Stimulated activated CD8-positive, alpha-beta memory T cell treated with anti-CD3 and anti-CD28 coated beads, Interleukin-7, amount 100 ng/mL, for 24 hours (primary cell): Measurements from ENCODE around the gene PHKB.

Experiments used
- DNase-seq: peaks from one replicate; pipeline ENCODE4 v3.0.0-alpha.2; 2020; ENCODE audit warnings: low read depth

PHKB gene

GRCh38 chr16:47568351-47568750, 107.2 kb downstream of the PHKB start:
- no peak for DNase-seq

- DNase-seq, result no peak
Measured at GRCh38 chr16:47571049-47571448, 109.9 kb downstream of the PHKB start.

DNA sequence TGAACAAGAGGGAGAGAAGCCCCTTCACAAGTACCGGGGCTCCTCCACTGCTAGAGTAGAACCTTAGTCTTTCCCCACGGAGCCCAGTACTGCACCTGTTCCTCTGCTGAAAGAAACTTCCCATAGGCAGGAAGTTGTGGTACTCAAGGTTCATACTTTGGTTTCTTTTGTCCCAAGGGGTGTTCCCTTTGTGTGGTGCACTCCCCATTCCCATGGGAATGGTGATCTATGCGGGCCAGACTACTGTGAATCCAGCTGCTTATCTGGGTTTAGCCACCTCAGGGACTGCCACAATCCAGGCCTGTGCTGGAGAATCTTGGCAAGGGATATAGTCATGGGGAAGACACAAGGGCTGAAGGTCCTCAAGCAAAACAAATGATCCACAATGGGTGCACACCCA, 110.6 kb downstream of the PHKB start:
- no peak for DNase-seq

DNA sequence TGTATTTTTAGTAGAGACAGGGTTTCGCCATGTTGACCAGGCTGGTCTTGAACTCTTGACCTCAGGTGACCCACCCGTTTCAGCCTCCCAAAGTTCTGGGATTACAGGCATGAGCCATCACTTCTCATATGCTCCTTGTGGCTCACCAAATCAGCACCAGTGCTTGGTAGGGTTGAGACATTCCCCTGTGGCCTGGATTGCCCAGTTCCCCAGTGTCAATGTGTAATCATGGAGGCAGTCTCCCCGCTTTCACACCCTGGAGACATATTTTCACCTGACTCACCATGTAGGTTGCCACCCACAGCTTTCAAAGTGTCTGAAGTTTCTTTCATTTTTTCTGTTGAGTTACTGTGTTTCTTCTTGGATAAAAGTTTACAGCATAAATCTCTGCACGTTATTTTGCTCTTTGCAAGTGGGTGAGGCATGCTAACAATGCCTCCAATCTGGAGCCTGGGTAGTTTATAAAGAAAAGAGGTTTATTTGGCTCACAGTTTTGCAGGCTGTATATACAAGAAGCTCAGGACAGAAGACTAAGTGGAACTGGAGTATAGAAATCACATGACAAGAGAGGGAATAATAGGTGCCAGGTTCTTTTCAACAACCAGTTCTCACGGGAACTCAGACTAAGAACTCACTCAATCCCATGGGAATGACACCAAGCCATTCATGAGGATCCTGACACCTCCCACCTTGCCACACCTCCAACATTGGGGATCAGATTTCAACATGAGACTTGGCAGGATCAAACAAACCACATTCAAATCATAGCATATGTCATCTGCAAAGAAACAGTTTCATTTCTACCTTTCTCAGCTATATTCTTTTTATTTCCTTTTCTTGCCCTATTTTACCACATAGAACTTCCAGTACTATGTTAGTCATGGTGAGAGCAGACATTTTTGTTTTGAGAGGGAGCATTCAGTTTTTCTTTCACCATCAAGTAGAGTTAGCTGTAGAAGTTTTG, 113.2 kb downstream of the PHKB start:
- DNase-seq, result no peak

GRCh38 chr16:47577029-47577428, 115.9 kb downstream of the PHKB start:
- DNase-seq, result no peak

DNA sequence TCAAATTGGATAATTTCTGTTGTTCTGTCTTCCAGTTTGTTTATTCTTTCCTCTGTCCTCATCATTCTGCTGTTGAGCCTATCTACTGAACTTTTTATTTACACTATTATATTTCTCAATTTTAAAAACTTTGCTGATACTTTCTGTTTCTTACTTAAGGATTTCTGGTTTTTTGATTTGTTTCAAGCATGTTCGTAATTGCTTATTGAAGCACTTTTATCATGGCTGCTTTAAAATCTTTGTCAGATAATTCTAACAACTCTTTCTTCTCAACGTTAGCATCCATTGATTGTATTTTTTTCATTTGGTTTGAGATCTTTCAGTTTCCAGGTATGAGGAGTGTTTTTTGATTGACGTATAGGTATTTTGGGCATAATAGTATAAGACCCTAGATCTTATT, 116.9 kb downstream of the PHKB start:
- DNase-seq, result no peak

DNA sequence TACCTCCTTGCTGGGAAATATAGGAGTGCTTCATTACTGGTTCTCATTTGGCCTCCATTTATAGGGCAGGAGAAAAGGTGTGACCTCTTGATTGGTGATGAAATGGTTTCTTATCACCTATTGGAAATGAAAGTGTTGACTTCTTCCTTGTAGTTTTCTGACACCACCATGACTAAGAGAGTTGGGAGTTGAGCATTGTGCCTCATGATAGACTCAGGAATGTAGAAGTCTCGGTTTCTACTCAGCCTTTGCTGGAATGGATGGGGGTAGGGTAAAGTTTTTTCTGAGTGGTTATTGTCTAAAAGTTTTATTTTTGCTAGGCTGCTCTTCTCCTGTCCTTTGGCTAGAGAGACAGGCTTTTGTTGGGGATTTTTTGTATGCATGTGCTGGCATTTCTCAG, 117.4 kb downstream of the PHKB start:
- DNase-seq, result no peak

- no peak for DNase-seq
Measured at GRCh38 chr16:47581114-47581513, 120.0 kb downstream of the PHKB start.

DNA sequence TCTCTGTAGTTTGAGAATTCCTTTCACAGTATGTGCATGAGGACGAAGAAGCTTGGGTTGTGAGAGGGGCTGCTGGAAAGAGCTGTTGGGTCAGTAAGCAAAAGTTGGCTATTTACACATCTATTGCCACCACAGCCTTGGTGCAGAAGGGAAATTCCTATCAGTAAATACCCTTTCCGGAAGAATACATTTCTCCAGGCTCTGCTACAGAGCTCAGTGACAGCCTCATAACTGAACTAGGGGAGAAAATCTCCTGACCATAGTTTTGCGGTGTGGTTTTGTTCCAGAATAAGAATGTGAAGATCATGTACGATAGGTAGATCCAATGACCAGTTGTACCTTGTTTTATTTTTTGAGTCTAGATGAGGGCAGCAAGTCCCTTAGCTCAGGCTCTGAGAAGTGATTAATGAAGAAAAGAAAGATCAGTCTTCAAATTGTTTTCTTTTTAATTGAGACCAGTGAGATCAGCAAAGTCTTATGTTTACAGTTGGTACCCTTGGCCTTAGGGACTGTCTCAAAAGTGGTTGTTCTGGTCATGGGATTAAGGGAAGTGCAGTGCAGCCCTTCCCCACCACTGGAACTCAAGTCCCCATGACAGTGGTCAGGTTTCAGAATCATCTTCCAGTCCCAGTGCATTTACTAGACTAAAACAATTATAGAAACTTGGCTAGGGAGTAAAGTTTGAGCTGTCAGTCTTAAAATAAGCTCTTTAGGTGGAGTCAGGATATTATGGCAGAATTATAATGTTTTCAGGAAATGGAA, 123.5 kb downstream of the PHKB start:
- DNase-seq, result no peak

DNA sequence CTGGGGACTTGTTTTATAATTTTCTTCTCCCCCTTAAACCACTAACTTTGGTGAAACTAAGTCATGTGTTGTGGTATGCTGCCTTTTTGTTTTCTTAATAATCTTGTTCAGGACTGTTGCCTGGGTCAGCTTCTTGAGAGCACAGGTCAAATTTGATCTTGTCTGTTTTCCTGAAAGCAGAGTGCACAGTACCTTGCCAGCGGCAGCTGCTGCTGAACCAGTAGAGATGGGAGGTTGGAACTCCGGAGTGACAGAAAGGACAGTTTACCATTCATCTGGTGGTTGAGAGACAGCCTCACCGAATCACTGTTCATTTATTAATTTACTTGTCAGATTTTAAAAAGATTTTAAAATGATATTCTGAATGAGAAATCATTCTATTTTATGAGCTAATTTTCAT, 125.0 kb downstream of the PHKB start:
- no peak for DNase-seq

- no peak for DNase-seq
Measured at GRCh38 chr16:47590472-47590871, 129.3 kb downstream of the PHKB start.

DNA sequence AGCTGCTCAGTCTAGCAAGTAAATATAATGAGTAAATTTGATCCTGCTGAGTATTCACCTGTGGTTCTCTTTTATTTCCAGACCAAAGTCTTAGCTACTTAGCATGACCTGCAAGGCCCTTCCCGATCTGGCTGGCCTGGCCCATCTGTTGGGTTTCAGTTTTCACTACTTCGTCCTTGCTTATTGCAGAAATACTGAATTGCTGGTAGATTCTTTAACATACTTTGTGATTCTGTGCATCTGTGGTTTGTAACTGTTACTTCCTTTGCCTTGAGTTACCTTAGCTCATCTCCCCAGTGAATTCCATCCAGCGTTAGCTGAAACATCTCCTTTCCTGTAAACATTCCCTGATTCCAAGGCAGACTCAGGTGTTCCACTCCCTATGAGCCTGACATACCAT, 131.1 kb downstream of the PHKB start:
- no peak for DNase-seq

- no peak for DNase-seq
Measured at GRCh38 chr16:47599512-47599911, 138.4 kb downstream of the PHKB start.

DNA sequence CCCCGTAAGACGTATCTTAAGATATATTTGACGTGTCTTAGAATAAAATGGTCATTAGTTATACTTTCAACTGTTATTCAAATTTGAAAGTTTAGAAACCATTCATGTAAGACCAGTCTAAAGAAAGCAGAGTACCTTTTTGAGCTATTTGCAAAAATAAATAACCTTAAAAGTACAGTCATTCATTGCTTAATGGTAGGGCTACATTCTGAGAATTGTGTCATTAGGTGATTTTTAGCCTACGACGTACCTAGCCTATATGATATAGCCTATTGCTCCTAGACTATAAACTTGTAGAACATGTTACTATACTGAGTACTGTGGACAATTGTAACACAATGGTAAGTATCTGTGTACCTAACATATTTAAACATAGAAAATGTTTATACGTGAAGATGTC, 139.2 kb downstream of the PHKB start:
- DNase-seq, result no peak

DNA sequence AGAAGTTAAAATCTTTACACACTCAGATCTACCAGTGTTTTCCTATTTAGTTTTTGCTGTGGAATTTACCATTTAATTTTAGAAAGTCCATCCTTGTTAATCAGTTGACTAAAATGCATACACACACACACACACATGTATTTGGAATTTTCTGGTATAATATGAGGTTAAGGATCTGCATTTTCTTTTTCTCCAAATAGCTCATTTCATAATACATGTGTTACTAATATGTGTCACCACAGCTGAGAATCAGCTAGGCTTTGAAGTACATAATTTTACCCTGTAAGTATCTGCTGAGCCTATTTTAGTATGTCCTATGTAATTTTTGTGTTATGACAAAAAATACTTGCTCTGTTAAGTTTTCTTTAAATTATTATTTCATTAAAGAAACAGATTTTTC, 143.2 kb downstream of the PHKB start:
- DNase-seq, result no peak

GRCh38 chr16:47611042-47611441, 149.9 kb downstream of the PHKB start:
- DNase-seq, result no peak

- no peak for DNase-seq
Measured at GRCh38 chr16:47611848-47612493, 150.8 kb downstream of the PHKB start.

GRCh38 chr16:47612711-47613110, 151.6 kb downstream of the PHKB start:
- no peak for DNase-seq

DNA sequence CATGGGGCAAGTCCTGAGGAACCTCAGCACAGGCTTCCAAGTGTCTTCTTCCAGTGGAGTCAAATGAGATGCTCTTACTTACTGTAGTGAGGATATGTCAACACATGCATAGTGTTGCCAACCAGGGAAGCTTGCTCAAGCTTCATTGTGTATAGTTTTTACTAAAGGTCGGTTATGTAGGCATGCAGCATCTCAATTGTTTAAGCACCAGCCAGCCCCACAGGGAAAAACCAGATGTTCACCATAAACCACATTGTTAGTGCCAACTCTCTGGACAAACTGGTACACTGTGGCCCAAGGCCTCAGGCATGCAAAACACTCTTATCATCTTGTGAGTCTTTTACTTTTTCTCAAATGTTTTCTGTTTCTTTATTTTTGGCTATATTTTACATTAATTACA, 152.1 kb downstream of the PHKB start:
- no peak for DNase-seq

DNA sequence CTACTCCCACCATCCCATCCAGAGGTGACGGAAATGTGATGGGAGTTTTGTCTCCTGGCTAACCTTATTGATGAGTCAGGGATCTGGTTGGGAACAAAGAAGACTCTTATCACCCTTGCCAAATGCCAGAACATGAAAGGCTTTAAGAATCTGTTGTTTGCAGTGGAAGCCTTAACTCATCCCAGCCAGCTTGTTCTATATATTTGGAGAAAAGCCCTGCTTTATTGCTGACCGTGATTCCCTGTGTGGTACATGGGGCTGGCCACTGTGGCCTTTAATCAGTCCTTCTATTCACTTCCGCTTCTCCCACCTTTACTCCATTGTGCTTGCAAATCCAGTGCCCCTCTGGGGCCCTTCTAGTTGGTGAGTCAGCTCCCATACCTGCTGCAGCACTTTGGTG, 156.6 kb downstream of the PHKB start:
- no peak for DNase-seq

DNA sequence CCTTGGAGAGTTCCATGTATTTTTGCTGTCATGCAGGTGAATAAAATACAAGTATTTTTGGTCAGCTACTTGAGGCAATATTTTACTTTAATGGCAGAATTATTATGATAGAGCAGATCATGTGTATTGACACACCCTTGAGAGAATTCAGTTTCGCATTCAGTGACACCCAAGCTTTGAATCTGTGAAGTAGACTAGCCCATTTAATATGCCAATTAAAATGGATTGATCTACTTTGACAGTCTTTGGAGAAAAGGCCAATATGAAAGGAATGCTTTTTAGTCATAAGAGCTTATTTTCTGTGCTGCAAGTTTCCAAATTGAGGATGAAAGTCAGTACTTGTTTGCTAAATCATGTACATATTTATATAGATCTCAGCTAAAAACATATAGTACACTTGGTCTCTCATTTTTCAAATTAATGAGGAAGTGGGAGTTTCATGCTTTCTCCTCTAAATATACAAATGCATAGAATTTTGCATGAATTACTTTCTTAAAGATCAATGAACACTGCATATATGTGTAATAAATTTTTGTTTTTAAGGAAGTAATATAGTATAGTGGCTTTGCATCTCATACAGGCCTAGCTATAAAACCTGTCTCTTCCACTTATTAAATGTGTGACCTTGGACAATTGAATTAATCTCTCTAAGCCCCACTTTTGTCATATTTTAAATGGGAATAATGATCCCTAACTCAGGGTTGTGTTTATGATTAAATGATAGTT, 161.5 kb downstream of the PHKB start:
- DNase-seq, result no peak

- no peak for DNase-seq
Measured at GRCh38 chr16:47624563-47624962, 163.4 kb downstream of the PHKB start.
